Activated CD4-positive, CD25-positive, alpha-beta regulatory T cell treated with anti-CD3 and anti-CD28 coated beads, Interleukin-2, amount 50 U/mL, for 72 hours (primary cell): ENCODE measurements around the gene CFAP57.

Source experiments
- DNase-seq: peaks from one replicate; pipeline ENCODE4 v3.0.0; 2021

CFAP57 gene

GRCh38 chr1:43279666-43280065 lies 107.5 kb downstream of the CFAP57 start:
- no peak for DNase-seq

DNA sequence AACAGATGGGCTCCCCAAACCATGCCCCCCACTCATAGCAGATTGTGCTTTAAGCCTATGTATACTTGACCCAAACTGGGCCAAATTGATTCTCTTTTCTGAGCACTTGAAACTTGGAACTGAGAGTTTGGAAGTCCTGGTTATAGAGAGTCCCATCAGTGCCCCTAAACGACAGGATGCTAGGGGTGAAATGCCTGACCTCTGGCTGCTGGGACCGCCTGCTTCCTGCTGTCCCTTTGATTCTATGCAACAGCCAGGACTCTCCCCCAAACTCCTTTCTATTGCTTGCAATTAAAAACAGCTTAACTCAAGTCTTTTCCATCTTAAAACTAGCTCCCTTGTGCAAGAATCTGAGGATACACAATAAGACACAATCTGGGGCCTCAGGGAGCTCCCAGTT lies 108.6 kb downstream of the CFAP57 start:
- no peak for DNase-seq

DNA sequence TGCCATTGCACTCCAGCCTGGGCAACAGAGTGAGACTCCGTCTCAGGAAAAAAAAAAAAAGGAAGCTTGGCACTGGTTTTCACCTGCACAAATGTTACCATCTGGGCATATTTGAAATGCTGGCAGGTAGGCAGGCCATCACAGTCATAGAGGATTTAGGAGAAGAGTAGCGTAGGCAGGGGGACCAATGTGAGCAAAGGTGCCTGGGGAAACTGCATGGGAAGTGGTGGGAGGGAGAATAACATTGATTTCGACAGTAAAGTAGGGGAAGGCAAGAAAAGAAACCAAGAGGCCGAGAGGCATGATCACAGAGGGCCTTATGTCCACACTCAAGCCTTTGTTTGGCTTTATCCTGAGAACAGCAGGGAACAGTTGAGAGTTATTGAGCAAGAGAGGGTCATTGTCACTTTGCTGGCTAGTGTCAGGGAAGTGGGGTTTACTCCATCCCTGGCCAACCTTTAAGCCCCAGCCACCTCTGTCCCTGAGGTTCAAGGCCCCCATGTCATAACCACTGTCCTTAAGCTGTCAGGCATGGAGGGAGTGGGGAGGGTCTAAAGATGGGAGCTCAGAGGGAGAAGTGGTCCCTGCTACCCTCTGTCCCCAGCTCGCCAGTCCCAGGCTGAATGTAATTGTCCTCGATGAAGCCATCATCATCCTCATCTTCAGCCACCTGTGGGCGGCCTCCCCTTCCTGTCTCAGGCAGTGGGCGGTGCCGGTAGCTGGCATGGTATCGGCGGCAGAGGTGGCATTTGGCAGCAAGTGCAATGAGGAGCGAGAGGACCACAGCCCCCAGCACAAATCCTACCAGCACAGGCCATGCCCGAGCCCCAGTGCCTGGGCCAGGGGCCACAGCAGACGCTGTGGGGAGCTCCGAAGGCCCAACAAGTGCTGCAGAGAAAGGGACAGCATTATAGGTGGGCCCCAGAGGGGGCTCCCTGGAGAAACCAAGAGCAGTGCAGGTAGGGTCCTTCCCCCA lies 110.4 kb downstream of the CFAP57 start:
- no peak for DNase-seq

DNA sequence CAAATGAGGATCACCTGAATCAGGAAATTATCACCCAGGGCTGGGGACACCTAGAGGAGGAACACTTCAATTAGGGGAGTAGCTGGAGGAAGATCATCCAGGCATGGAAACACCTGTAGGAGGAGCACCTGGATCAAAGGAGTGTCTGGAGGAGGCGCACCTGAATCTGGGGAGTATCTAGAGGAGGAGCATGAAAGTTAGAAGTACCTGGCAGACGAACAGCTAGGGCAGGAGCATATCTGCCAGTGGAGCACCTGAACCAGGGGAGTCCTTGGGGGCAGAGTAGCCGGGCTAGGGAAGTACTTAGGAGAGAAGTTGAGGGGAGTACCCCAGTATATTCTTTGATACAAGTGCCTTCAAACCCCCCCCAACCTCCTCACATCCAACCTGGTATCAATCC lies 111.9 kb downstream of the CFAP57 start:
- no peak for DNase-seq

- DNase-seq: no peak
These were observed 112.5 kb downstream of the CFAP57 start for GRCh38 chr1:43284546-43285110.

DNA sequence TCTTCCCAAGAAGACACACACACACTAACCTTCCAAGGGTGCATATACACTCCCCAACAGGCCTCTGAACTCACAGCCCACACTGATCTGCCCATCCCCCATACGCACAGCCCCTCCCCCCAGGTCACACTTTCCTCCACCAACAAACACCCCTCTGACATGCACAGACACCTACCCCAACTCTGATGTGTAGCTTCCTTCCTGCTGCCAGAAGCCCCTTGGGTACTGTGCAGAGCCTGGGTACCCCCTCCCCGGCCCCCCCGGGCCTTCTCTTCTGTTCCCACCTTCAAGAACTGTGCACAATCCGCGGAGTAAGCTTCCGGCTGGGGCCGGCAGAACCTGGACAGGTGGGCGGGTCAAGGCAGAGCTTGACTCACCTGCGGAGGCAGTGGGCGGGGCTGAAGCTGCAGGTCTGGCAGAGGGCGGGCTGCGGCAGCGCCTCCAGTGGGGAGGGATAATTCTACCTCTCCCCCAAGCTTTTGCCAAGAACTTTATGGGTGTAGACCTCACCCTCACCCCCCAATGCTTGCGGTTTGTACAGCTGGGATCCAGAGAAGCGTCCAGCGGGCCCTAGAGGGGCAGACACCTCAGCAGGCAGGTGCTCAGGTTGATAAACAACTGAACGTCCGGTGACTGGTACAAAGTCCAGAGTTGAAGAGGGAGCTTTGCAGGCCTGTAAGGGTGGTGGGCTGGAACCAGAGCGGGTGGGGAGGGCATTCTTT lies 113.3 kb downstream of the CFAP57 start, which contains the start of gene C1orf210:
C1orf210 (minus strand) TSS at position 313 of the 722 bp plus-strand sequence. CDS start 2,311 bp downstream, outside the sequence.
- DNase-seq: no peak

- no peak for DNase-seq
These were observed 114.0 kb downstream of the CFAP57 start for GRCh38 chr1:43286115-43286514.

DNA sequence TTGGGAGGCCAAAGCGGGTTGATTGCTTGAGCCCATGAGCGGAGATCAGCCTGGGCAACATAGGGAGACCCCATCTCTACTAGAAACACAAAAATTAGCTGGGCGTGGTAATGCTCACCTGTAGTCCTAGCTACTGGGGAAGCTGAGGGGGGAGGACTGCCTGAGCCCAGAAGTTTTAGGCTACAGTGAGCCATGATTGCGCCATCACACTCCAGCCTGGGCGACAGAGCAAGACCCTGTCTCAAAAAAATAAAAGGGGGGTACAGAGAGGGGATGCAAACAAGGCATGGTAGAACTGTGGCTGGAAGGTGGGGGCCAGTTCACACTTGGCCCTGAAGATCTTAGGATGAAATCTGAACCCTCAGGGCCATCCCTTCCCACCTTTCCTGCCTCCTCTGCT lies 114.4 kb downstream of the CFAP57 start:
- no peak for DNase-seq

DNA sequence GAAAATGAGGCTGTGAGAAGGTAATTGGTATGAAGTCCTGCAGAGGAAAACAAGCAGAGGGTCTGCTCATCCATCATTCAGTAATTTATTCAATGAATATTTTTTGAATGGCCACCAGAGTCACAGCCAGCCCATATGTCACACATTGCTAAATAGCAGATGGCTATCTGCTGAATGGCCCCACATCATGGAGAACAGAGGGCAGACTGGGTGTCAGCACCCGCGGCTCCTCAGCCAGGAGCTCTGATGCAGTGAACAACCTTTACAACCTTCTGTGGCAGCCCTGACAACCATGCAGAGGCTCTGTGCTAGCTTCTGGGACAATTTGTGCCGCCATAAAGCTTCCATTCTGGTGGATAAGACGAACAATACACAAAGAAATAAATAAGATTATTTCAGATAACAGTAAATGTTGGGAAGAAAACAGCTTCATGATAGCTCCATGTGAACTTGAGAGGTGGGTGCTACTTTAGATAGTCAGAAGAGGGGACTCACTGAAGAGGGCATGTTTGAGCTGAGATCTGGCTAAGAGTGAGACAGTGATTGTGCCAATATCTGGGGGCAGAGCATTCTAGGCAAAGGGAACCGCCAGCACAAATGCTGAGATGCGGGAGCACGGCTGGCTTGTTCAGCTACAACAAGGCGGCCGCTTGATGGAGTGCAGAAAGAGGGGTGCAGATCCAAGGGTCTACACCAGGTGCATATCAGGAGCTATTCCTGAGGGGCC lies 116.1 kb downstream of the CFAP57 start:
- no peak for DNase-seq

GRCh38 chr1:43288785-43289706 lies 116.9 kb downstream of the CFAP57 start:
- no peak for DNase-seq

GRCh38 chr1:43292216-43292615 lies 120.1 kb downstream of the CFAP57 start:
- no peak for DNase-seq

DNA sequence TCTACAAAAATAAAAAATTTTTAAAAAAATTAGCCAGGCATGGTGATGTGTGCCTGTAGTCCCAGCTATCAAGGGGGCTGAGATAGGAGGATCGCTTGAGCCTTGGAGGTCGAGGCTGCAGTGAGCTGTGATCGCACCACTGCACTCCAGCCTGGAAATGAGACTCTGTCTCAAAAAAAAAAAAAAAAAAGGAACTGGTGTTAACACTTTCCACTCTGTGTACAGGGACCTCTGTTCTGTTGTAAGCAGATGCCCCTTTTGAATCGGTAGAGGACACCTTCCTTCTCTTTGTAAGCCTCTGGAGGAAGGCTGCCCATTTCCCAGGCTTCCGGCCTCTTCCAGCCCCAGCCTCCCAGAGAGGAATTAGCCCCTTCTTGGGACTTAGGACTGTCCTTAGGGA lies 120.5 kb downstream of the CFAP57 start:
- DNase-seq: no peak

GRCh38 chr1:43293176-43293575 lies 121.0 kb downstream of the CFAP57 start:
- no peak for DNase-seq

- DNase-seq: no peak
These were observed 122.0 kb downstream of the CFAP57 start for GRCh38 chr1:43293896-43294760.

DNA sequence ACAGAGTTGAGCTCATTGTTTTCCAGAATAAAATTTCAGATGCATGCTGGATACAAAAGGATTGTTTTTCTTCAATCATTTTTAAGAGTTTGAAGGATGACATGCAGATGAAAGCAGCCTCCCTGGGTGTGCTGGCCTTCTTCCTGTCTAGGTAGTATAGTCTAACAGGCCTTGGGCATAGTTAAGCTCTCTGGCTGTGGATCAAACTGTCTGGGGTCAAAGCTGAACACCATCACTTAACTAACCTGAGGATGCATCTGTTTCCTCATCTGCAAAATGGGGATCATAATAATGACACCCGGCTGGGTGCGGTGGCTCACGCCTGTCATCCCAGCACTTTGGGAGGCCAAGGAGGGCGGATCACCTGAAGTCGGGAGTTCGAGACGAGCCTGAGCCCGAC lies 122.6 kb downstream of the CFAP57 start:
- DNase-seq: no peak

DNA sequence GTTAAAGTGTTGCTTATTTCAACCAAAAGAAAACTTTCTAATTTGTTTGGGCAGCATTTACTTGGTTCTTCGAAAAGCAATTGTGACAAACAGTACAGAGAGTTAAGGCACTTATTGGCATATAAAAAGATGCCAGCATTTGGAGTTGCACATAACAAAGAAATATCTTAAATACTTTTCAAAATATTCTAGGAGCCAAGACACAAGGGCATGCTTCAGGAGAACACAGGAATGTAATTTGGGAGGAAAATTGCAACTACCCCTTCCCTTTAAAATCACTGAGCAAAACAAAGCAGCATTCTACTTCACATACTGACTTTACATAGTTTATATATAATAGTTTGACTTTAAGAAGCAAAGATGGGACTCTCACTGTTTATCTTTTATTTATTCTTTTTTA lies 124.1 kb downstream of the CFAP57 start:
- DNase-seq: no peak

DNA sequence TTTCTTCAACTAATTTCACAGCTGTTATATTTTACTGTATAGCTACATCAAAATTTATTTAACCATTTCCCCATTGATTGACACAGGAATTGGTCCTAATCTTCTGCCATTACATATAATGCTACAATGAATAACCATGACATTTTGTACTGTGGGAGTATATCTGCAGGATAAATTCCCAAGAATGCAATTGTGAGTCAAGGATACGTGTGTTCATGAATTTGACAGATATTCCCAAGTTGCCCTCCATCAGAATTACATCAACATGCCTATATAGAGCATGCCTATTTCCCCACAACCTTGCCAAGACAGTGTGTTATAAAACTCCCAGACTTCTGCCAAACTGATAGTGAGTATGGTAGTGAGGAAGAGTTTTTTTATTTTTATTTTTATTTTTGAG lies 125.9 kb downstream of the CFAP57 start:
- DNase-seq: no peak

- no peak for DNase-seq
These were observed 127.0 kb downstream of the CFAP57 start for GRCh38 chr1:43299101-43299500.

GRCh38 chr1:43300378-43301094 lies 128.4 kb downstream of the CFAP57 start, which contains the start of gene TIE1:
TIE1 (plus strand) TSS chr1:43300982; CDS start chr1:43301072, 90 bp downstream.
- no peak for DNase-seq

DNA sequence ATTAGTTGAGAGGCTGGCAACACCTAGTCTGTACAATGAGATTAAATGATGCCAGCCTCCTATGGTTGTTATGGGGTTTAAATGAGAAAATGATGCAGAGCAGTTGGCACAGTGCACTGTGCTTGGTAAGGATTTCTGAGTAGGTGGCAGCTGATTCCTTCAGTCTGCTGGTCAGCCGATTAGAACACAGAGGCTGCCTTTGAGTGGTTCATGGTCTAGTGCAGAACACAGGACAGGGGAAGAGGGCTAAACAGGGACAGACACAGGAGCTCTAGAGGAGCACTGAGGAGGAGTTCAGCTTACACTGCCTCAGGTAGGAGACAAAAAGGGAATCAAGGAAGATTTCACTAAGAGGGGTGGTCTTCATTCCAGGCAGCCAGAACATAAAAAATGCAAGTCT lies 130.1 kb downstream of the CFAP57 start:
- DNase-seq: no peak
